Parathyroid adenoma (tissue), 2 donors: Measurements from ENCODE around the gene RNASE9.
"Not testable (repeated sequence)": the region's sequence is repeated elsewhere in the genome, so short reads cannot be mapped to it uniquely, and the experiment has no call there.

ENCODE experiments used
- H2AFZ ChIP-seq: fragments of 300-600 bp; sonication (generic); one replicate; pipeline ENCODE4 v1.7.0; 2017; ENCODE audit warnings: antibody characterized with exemption, mild to moderate bottlenecking
- H3K27ac ChIP-seq: fragments of 300-600 bp; sonication (generic); one replicate; pipeline ENCODE4 v1.7.0; 2017
- H3K27me3 ChIP-seq: fragments of 300-600 bp; sonication (generic); one replicate; pipeline ENCODE4 v1.7.0; 2017; ENCODE audit warnings: low read length; ENCODE audit not compliant: control insufficient read depth, insufficient read depth
- H3K36me3 ChIP-seq: fragments of 300-600 bp; sonication (generic); one replicate; pipeline ENCODE4 v1.7.0; 2017; ENCODE audit warnings: low read length; ENCODE audit not compliant: control insufficient read depth, insufficient read depth
- H3K4me1 ChIP-seq: fragments of 300-600 bp; sonication (generic); one replicate; pipeline ENCODE4 v1.7.0; 2017; ENCODE audit warnings: control low read depth
- H3K4me2 ChIP-seq: fragments of 300-600 bp; sonication (generic); one replicate; pipeline ENCODE4 v1.7.0; 2017; ENCODE audit warnings: low read length
- H3K4me3 ChIP-seq: fragments of 300-600 bp; sonication (generic); one replicate; pipeline ENCODE4 v1.7.0; 2017; ENCODE audit warnings: low read depth, low read length
- H3K79me2 ChIP-seq: fragments of 300-600 bp; sonication (generic); one replicate; pipeline ENCODE4 v1.7.0; 2017; ENCODE audit warnings: control low read depth
- H3K9ac ChIP-seq: fragments of 300-600 bp; sonication (generic); one replicate; pipeline ENCODE4 v1.7.0; 2017; ENCODE audit warnings: mild to moderate bottlenecking
- H3K9me3 ChIP-seq: fragments of 300-600 bp; sonication (generic); one replicate; pipeline ENCODE4 v1.7.0; 2017; ENCODE audit warnings: low read length; ENCODE audit not compliant: control insufficient read depth
- CTCF ChIP-seq: fragments of 300-600 bp; sonication (generic); IDR thresholded peaks from one replicate; pipeline ENCODE4 v1.7.0; 2017; ENCODE audit warnings: antibody characterized with exemption, mild to moderate bottlenecking
- donor health status: primary hyperparathyroidism.

The RNASE9 gene

DNA sequence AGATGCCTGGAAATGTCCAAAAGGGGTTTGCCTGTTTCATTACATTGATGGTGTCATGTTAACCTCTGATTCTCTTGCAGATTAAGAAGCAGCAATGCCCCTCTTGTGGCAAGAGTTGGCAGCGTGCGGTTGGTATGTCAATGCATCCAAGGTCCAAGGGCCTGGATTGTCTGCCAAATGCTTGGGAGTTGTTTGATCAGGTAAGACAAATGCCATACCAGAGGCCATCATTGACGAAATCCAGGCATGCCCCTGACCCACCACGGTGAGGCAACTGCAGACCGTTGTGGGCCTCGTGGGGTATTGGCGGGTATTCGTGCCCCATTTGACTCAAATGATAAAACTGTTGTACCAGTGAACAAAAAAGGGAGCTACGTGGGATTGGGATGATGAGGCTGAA, 41.7 kb upstream of the RNASE9 start:
- Histone ChIP-seq H3K4me2 (no peak overlapping the region), H3K27me3 (no peaks in the 10 kb centered on the region), H3K9me3 (no peaks in the 10 kb centered on the region), H3K27ac (no peak overlapping the region), H3K79me2 (no peaks in the 10 kb centered on the region), H3K4me1 (no peaks in the 10 kb centered on the region), H3K36me3 (no peaks in the 10 kb centered on the region), H3K4me3 (no peak overlapping the region), H2AFZ (no peak overlapping the region), H3K9ac (no peak overlapping the region)
- TF ChIP-seq CTCF = no peak

DNA sequence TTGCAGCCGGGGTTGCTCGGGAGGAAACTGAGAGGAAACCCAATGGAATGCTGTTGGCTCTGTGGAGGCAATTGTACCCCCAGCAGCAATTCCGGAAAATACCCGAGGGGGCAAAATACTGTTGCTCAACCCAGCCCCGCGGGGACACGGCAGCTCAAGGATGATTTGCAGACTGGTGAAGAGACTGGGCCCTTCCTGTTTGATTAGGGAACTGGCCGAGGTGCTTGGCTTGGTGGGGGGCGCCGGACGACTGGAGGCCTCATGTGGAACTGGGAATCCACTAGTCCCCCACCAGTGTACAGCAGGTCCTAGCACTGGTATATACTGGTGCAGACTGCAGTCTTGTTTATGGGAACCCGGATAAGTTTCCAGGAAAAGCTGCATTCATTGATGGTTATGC, 40.7 kb upstream of the RNASE9 start:
- no peaks in the 10 kb centered on the region for H3K9me3 ChIP-seq
- no peak overlapping the region for H3K4me2 ChIP-seq
- H3K4me1 ChIP-seq = no peaks in the 10 kb centered on the region
- H3K27me3 ChIP-seq = no peaks in the 10 kb centered on the region
- H2AFZ ChIP-seq = no peak overlapping the region
- H3K79me2 ChIP-seq = no peaks in the 10 kb centered on the region
- H3K36me3 ChIP-seq = no peaks in the 10 kb centered on the region
- no peak overlapping the region for H3K9ac ChIP-seq
- no peak overlapping the region for H3K4me3 ChIP-seq
- H3K27ac ChIP-seq = no peak overlapping the region
- no peak for TF ChIP-seq CTCF

GRCh38 chr14:20597108-20597507, 36.3 kb upstream of the RNASE9 start:
- Histone ChIP-seq H3K79me2 (no peaks in the 10 kb centered on the region), H3K9ac (no peak overlapping the region), H3K27ac (no peak overlapping the region), H3K9me3 (no peaks in the 10 kb centered on the region), H3K4me2 (no peak overlapping the region), H3K4me1 (no peaks in the 10 kb centered on the region), H2AFZ (no peak overlapping the region), H3K36me3 (no peaks in the 10 kb centered on the region), H3K4me3 (no peak overlapping the region), H3K27me3 (no peaks in the 10 kb centered on the region)
- TF ChIP-seq CTCF = no peak

DNA sequence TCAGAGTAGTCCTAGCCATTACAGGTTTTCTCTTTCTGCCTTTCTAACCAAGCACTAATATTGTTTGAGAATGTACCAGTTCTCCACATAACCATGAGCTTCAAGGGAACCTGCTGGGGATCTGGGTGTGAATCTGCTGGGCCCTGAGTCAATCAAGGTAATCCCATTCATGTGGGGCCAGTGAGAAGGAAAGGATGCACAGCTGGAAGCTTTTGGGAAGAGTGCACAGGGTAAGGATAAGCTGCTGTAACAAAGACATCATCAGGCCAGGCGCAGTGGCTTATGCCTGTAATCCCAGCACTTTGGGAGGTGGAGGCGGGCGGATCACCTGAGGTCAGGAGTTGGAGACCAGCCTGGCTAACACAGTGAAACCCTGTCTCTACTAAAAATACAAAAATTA, 34.9 kb upstream of the RNASE9 start:
- not testable (repeated sequence) for H3K4me1 ChIP-seq, H3K79me2 ChIP-seq, H3K9me3 ChIP-seq, H3K4me3 ChIP-seq, H3K36me3 ChIP-seq, H3K4me2 ChIP-seq, H3K27me3 ChIP-seq, H3K27ac ChIP-seq, H2AFZ ChIP-seq, H3K9ac ChIP-seq

DNA sequence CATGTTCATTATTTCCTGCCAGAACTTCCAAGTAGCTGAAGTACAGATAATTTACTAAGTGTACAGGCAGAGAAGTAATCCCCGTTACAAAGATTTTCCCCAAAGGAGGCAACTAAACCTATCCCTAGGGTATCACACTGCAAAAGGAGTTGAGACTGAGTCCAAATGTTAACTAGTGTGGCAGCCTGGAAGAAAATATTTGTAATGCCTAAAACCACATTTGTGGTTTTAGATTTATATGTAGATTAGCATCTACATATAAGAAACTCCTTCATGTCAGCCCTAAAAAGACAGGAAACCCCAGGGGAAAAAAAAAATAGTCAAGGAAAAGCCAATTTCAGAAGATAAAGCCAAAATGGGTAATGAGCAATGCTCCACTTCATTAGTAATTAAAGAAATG, 31.7 kb upstream of the RNASE9 start:
- H3K27me3 ChIP-seq = no peaks in the 10 kb centered on the region
- H3K79me2 ChIP-seq = no peaks in the 10 kb centered on the region
- no peak overlapping the region for H2AFZ ChIP-seq
- no peaks in the 10 kb centered on the region for H3K36me3 ChIP-seq
- H3K4me2 ChIP-seq = no peak overlapping the region
- no peak overlapping the region for H3K27ac ChIP-seq
- no peak overlapping the region for H3K9ac ChIP-seq
- H3K4me3 ChIP-seq = no peak overlapping the region
- H3K4me1 ChIP-seq = no peaks in the 10 kb centered on the region
- H3K9me3 ChIP-seq = no peaks in the 10 kb centered on the region
- TF ChIP-seq CTCF = no peak
